Hepatocyte (in vitro differentiated cells): ENCODE measurements around the gene TMED10. TPM values are rescaled to one million over a fixed set of nuclear protein-coding genes. Genes with fewer than 3 reads are reported as not detected.

Source experiments
- DNase-seq: peaks from one replicate; pipeline ENCODE4 v3.0.0-alpha.2; 2016; ENCODE audit warnings: low spot score
- H2AFZ ChIP-seq: fragments of 200-600 bp; sonication (generic); 2 replicates; pipeline ENCODE4 v1.6.0; 2016; ENCODE audit warnings: antibody characterized with exemption, mild to moderate bottlenecking
- H3K27ac ChIP-seq: fragments of 200-600 bp; sonication (generic); 2 replicates; pipeline ENCODE4 v1.5.1; 2016; ENCODE audit warnings: mild to moderate bottlenecking
- H3K27me3 ChIP-seq: fragments of 200-600 bp; sonication (generic); 2 replicates; pipeline ENCODE4 v1.6.1; 2016
- H3K36me3 ChIP-seq: fragments of 200-600 bp; sonication (generic); replicated peaks from 2 replicates; pipeline ENCODE4 v1.5.1; 2016; ENCODE audit warnings: low read depth; ENCODE audit not compliant: insufficient read depth
- H3K4me1 ChIP-seq: fragments of 200-600 bp; sonication (generic); 2 replicates; pipeline ENCODE4 v1.5.1; 2016; ENCODE audit warnings: mild to moderate bottlenecking, moderate library complexity; ENCODE audit not compliant: insufficient read depth
- H3K4me2 ChIP-seq: fragments of 200-600 bp; sonication (generic); 2 replicates; pipeline ENCODE4 v1.6.0; 2016
- H3K4me3 ChIP-seq: fragments of 200-600 bp; sonication (generic); 2 replicates; pipeline ENCODE4 v1.5.1; 2016; ENCODE audit warnings: mild to moderate bottlenecking
- H3K79me2 ChIP-seq: fragments of 200-600 bp; sonication (generic); 2 replicates; pipeline ENCODE4 v1.6.0; 2017; ENCODE audit warnings: mild to moderate bottlenecking
- H3K9me2 ChIP-seq: fragments of 200-600 bp; sonication (generic); replicated peaks from 2 replicates; pipeline ENCODE4 v1.6.0; 2017; ENCODE audit warnings: mild to moderate bottlenecking; ENCODE audit not compliant: insufficient read depth
- H3K9me3 ChIP-seq: fragments of 200-600 bp; sonication (generic); 2 replicates; pipeline ENCODE4 v1.5.1; 2016; ENCODE audit warnings: low read depth, mild to moderate bottlenecking
- H4K20me1 ChIP-seq: fragments of 200-600 bp; sonication (generic); 2 replicates; pipeline ENCODE4 v1.6.0; 2016; ENCODE audit warnings: mild to moderate bottlenecking; ENCODE audit not compliant: insufficient read depth, poor library complexity, severe bottlenecking
- CTCF ChIP-seq: fragments of 200-600 bp; sonication (generic); IDR thresholded peaks from 2 replicates; pipeline ENCODE4 v1.5.1; 2016; ENCODE audit warnings: antibody characterized with exemption, mild to moderate bottlenecking; ENCODE audit not compliant: poor library complexity
- EZH2 ChIP-seq: fragments of 200-600 bp; sonication (generic); IDR thresholded peaks from 2 replicates; pipeline ENCODE4 v1.6.1; 2016; ENCODE audit warnings: antibody characterized with exemption, mild to moderate bottlenecking, borderline replicate concordance
- EZH2phosphoT487 ChIP-seq: fragments of 200-600 bp; sonication (generic); IDR thresholded peaks from one replicate; pipeline ENCODE4 v1.6.1; 2018; ENCODE audit warnings: antibody characterized with exemption, mild to moderate bottlenecking, low read depth, moderate library complexity; ENCODE audit not compliant: unreplicated experiment, severe bottlenecking
- WGBS: methylation state at CpG from one replicate; pipeline ENCODE4 v1.1.6; 2016; ENCODE audit warnings: low lambda C conversion rate; ENCODE audit errors: missing lambda C conversion rate; 5-methylcytosine and 5-hydroxymethylcytosine counted together
- polyA plus RNA-seq: library from polyadenylated mRNA; unstranded; fragments of >200 nt; fragmentation: Nextera tagmentation; extraction: Ambion mirVana; gene quantifications from 2 replicates; pipeline ENCODE4 v1.2.1, GENCODE V29; 2016
- total RNA-seq: library from RNA; depleted of rRNA; stranded (reverse); fragments of >200 nt; gene quantifications from 2 replicates; pipeline ENCODE4 v1.2.3, GENCODE V29; 2014

The TMED10 gene
- total and polyA plus RNA-seq, 2 experiments from 2014 or later, result 375 to 390 TPM

DNA sequence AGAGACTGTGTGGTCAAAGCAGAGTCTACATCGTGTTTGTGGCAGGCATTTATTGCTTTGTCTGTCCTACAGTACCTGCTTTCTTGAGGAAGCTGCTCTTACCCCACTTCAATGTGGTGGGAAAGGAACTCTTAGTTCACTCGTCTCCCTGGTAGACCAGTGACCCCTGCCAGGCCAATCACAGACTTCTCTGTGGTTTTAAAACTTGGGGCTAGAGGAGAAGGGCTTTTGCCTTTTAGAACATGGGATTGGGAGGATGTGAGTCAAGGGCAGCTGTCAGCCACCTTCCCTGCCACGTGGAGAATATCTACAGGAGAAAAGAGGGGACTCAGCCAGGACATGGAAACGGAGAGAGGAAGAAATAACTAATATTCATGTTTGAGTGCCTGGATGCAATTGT is 36.8 kb upstream of the TMED10 start:
- no peak for DNase-seq
- Histone ChIP-seq H3K4me2 (no peak overlapping the region), H3K27me3 (no peaks in the 10 kb centered on the region), H3K4me3 (no peak overlapping the region), H3K36me3 (no peaks in the 10 kb centered on the region), H3K27ac (no peak overlapping the region), H2AFZ (no peak overlapping the region), H3K4me1 (no peaks in the 10 kb centered on the region), H3K79me2 (no peaks in the 10 kb centered on the region), H3K9me3 (no peaks in the 10 kb centered on the region), H3K9me2 (no peaks in the 10 kb centered on the region), H4K20me1 (no peaks in the 10 kb centered on the region)
- 71% methylated on average over 4 of the region's 4 CpGs for WGBS
- TF ChIP-seq EZH2 (no peak), CTCF (no peak), EZH2phosphoT487 (no peak)

DNA sequence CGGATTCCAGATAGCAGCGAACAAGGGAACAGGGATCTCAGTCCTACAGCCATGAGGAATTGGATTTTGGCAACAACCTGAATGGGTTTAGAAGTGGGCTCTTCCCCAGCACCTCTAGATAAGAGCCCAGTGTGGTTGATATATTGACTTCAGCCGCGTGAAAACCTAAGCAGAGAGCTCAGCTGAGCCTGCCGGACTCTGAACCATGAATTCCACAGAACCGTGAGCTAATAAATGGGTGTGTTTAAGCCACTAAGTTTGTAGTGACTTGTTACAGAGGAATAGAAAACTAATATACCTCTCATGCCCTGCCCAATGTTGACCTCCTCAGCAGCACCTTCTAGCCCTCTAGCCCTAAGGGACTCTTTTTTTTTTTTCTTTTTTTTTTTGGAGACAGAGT is 32.4 kb upstream of the TMED10 start:
- DNase-seq, result peak; percentile 30
- H4K20me1 ChIP-seq, result no peaks in the 10 kb centered on the region
- H3K4me3 ChIP-seq, result no peak overlapping the region
- no peaks in the 10 kb centered on the region for H3K27me3 ChIP-seq
- no peak for TF ChIP-seq CTCF
- no peak for TF ChIP-seq EZH2phosphoT487
- no peak for TF ChIP-seq EZH2
- H3K27ac ChIP-seq, result no peak overlapping the region
- peaks cover 3% of the 10 kb centered on the region for H3K4me1 ChIP-seq
- H2AFZ ChIP-seq, result no peak overlapping the region
- WGBS, result 68% methylated on average over 6 of the region's 6 CpGs
- no peaks in the 10 kb centered on the region for H3K79me2 ChIP-seq
- no peaks in the 10 kb centered on the region for H3K9me3 ChIP-seq
- H3K36me3 ChIP-seq, result no peaks in the 10 kb centered on the region
- no peaks in the 10 kb centered on the region for H3K9me2 ChIP-seq
- no peak overlapping the region for H3K4me2 ChIP-seq

DNA sequence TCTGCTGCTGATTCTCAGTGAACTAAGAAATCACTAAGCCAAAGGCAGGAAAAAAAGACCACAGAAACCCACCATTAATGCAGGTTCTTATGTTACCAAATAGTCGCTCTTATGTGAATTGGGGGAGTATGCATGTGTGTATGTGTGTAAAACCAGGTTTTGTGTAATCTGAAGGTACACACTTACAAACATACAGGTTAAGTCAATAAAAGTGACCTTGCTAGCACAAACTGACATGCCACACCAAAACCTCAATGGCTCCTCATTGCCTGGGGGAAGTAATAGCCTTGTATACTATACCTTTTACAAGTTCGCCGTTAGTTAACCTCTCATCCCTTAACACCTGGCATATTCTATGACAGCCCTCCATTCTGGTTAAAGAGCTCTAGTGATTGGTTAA is 29.8 kb upstream of the TMED10 start:
- Histone ChIP-seq H3K79me2 (no peaks in the 10 kb centered on the region), H3K36me3 (no peaks in the 10 kb centered on the region), H3K27me3 (no peaks in the 10 kb centered on the region), H3K27ac (no peak overlapping the region), H3K4me3 (no peak overlapping the region), H4K20me1 (no peaks in the 10 kb centered on the region), H3K4me1 (peaks cover 3% of the 10 kb centered on the region), H3K9me3 (no peaks in the 10 kb centered on the region), H3K9me2 (no peaks in the 10 kb centered on the region), H2AFZ (no peak overlapping the region), H3K4me2 (no peak overlapping the region)
- WGBS, result 80% methylated on average over 3 of the region's 3 CpGs
- TF ChIP-seq EZH2phosphoT487 (no peak), EZH2 (no peak), CTCF (no peak)
- DNase-seq, result no peak

GRCh38 chr14:75205591-75205990 is 29.2 kb upstream of the TMED10 start:
- DNase-seq, result no peak
- Histone ChIP-seq H3K9me2 (no peaks in the 10 kb centered on the region), H4K20me1 (no peaks in the 10 kb centered on the region), H3K4me1 (peaks cover 3% of the 10 kb centered on the region), H3K27ac (no peak overlapping the region), H3K9me3 (no peaks in the 10 kb centered on the region), H3K79me2 (no peaks in the 10 kb centered on the region), H3K27me3 (no peaks in the 10 kb centered on the region), H3K4me3 (no peak overlapping the region), H2AFZ (no peak overlapping the region), H3K4me2 (no peak overlapping the region), H3K36me3 (no peaks in the 10 kb centered on the region)
- TF ChIP-seq EZH2phosphoT487 (no peak), EZH2 (no peak), CTCF (no peak)
- 74% methylated on average over 3 of the region's 3 CpGs for WGBS
